GM11168 (cell line): ENCODE data around the gene TMEM50B.
"Not testable (repeated sequence)": the region's sequence is repeated elsewhere in the genome, so short reads cannot be mapped to it uniquely, and the experiment has no call there.

Experiments used
- in situ Hi-C: fragments of 300-500 bp; cut with MboI; formaldehyde crosslinking; loops from one replicate; pipeline ENCODE4 v1.12.0; 2022; ENCODE audit warnings: low sequenced_read_pairs; ENCODE audit not compliant: unreplicated experiment

The TMEM50B gene

GRCh38 chr21:33478935-33479678 lies 667 bp downstream of the TMEM50B start:
- in situ Hi-C loops, result no loop called here

GRCh38 chr21:33478182-33478581 lies 1.6 kb downstream of the TMEM50B start:
- in situ Hi-C loops, result no loop called here

GRCh38 chr21:33477066-33477465 lies 2.7 kb downstream of the TMEM50B start:
- in situ Hi-C loops, result no loop called here

- in situ Hi-C loops, result no loop called here
Measured at GRCh38 chr21:33473344-33473743, 6.4 kb downstream of the TMEM50B start.

GRCh38 chr21:33470701-33471100 lies 9.1 kb downstream of the TMEM50B start:
- in situ Hi-C loops, result no loop called here

GRCh38 chr21:33469183-33469582 lies 10.6 kb downstream of the TMEM50B start:
- in situ Hi-C loops, result not testable (repeated sequence)

- in situ Hi-C loops, result no loop called here
Measured at GRCh38 chr21:33461538-33462250, 18.1 kb downstream of the TMEM50B start.

- in situ Hi-C loops, result no loop called here
Measured at GRCh38 chr21:33458861-33459260, 20.9 kb downstream of the TMEM50B start.

GRCh38 chr21:33455686-33456446 lies 23.9 kb downstream of the TMEM50B start:
- in situ Hi-C loops, result no loop called here

- in situ Hi-C loops, result loop anchor here (5.0 kb wide), 1 partner anchor 250 kb away; no protein-coding TSS in a partner anchor
Measured at GRCh38 chr21:33452362-33452761, 27.4 kb downstream of the TMEM50B start.

GRCh38 chr21:33451634-33452071 lies 28.1 kb downstream of the TMEM50B start:
- in situ Hi-C loops, result loop anchor here (5.0 kb wide), 1 partner anchor 249 kb away; no protein-coding TSS in a partner anchor

- in situ Hi-C loops, result loop anchor here (5.0 to 10.0 kb wide), 2 partner anchors 85 to 247 kb away; no protein-coding TSS in a partner anchor
Measured at GRCh38 chr21:33449616-33450015, 30.2 kb downstream of the TMEM50B start.

- in situ Hi-C loops, result loop anchor here (10.0 kb wide), 1 partner anchor 82 kb away; no protein-coding TSS in a partner anchor
Measured at GRCh38 chr21:33446620-33447019, 33.2 kb downstream of the TMEM50B start.

GRCh38 chr21:33444499-33444898 lies 35.3 kb downstream of the TMEM50B start:
- in situ Hi-C loops, result loop anchor here (10.0 kb wide), 1 partner anchor 80 kb away; no protein-coding TSS in a partner anchor

- in situ Hi-C loops, result loop anchor here (10.0 kb wide), 1 partner anchor 78 kb away; no protein-coding TSS in a partner anchor
Measured at GRCh38 chr21:33443194-33443593, 36.6 kb downstream of the TMEM50B start.

- in situ Hi-C loops, result loop anchor here (10.0 kb wide), 1 partner anchor 77 kb away; no protein-coding TSS in a partner anchor
Measured at GRCh38 chr21:33441489-33442477, 38.0 kb downstream of the TMEM50B start.

- in situ Hi-C loops, result no loop called here
Measured at GRCh38 chr21:33437140-33437539, 42.6 kb downstream of the TMEM50B start.

- in situ Hi-C loops, result no loop called here
Measured at GRCh38 chr21:33434770-33435360, 44.9 kb downstream of the TMEM50B start.
